A172 (cell line): Measurements from ENCODE around the gene KRTAP10-5. TPM values are rescaled to one million over a fixed set of nuclear protein-coding genes. Genes with fewer than 3 reads are reported as not detected.

Source experiments
- DNase-seq: peaks from one replicate; pipeline ENCODE4 v3.0.0-alpha.2; 2015; ENCODE audit warnings: low spot score
- total RNA-seq: library from RNA; depleted of rRNA; stranded (reverse); fragments of >200 nt; shearing (Covaris generic); gene quantifications from 2 replicates; pipeline ENCODE4 v1.2.3, GENCODE V29; 2014; rRNA removed

Gene KRTAP10-5
- total RNA-seq, 1 experiment from 2014 or later, result not detected

DNA sequence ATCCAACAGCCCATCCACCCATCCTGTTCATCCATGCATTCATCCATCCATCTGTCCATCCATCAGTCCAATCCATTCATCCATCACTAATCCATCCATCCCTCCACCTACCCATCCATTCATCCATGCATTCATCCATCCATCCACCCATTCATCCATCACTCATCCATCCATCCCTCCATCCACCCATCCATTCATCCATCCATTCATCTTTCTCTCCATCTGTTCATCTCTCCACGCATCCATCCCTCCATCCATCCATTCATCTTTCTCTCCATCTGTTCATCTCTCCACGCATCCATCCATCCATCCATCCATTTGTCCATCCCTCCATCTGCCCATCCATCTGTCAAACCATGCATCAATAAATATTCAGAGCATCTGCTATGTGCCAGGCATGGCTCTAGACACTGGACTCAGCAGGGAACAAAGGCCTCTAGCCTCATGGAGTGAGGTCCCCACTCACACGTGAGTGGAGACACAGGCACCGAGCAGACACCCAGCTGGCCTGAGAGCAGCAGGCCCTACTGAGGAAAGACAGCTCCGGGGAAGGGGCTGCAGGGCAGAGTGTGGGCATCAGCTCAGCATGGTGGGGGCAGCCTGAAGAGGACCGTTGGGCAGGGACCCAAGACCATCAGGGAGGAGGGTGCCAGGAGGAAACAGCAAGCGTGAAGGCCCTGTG is 50.0 kb downstream of the KRTAP10-5 start:
- no peak for DNase-seq

GRCh38 chr21:44529503-44530125 is 50.8 kb downstream of the KRTAP10-5 start:
- no peak for DNase-seq

Other genes with a start within 250 kb of the KRTAP10-5 start
- gene CFAP410, start 241.2 kb downstream of the KRTAP10-5 start, total RNA-seq, result 26.3 and 27.8 TPM in 2 replicates
- gene TRPM2, start 227.0 kb downstream of the KRTAP10-5 start, total RNA-seq, result 0.98 and 1.9 TPM in 2 replicates
- gene LRRC3, start 125.1 kb downstream of the KRTAP10-5 start, total RNA-seq, result 0.50 and 1.5 TPM in 2 replicates
- not detected in 2 replicates for gene KRTAP10-1, start 40.4 kb downstream of the KRTAP10-5 start, total RNA-seq
- gene KRTAP10-2, start 29.1 kb downstream of the KRTAP10-5 start, total RNA-seq, result not detected in 2 replicates
- not detected in 2 replicates for gene KRTAP10-3, start 21.8 kb downstream of the KRTAP10-5 start, total RNA-seq
- not detected in 2 replicates for gene KRTAP10-4, start 6.9 kb downstream of the KRTAP10-5 start, total RNA-seq
- not detected in 2 replicates for gene KRTAP10-6, start 11.9 kb upstream of the KRTAP10-5 start, total RNA-seq
- gene KRTAP10-7, start 20.0 kb upstream of the KRTAP10-5 start, total RNA-seq, result not detected in 2 replicates
- not detected in 2 replicates for gene KRTAP10-8, start 31.5 kb upstream of the KRTAP10-5 start, total RNA-seq
- gene KRTAP10-9, start 46.5 kb upstream of the KRTAP10-5 start, total RNA-seq, result not detected in 2 replicates
- gene KRTAP10-10, start 56.8 kb upstream of the KRTAP10-5 start, total RNA-seq, result not detected in 2 replicates
- not detected in 2 replicates for gene KRTAP10-11, start 65.8 kb upstream of the KRTAP10-5 start, total RNA-seq
- not detected in 2 replicates for gene KRTAP12-4, start 74.1 kb upstream of the KRTAP10-5 start, total RNA-seq
- not detected in 2 replicates for gene KRTAP12-3, start 77.3 kb upstream of the KRTAP10-5 start, total RNA-seq
- not detected in 2 replicates for gene KRTAP12-2, start 86.3 kb upstream of the KRTAP10-5 start, total RNA-seq
- gene KRTAP12-1, start 101.6 kb upstream of the KRTAP10-5 start, total RNA-seq, result not detected in 2 replicates
- gene KRTAP10-12, start 116.6 kb upstream of the KRTAP10-5 start, total RNA-seq, result not detected in 2 replicates
- 0.17 TPM in 1 of 2 replicates, not detected in the other for gene TSPEAR, start 131.0 kb upstream of the KRTAP10-5 start, total RNA-seq
- 53.1 and 68.3 TPM in 2 replicates for gene UBE2G2, start 221.2 kb upstream of the KRTAP10-5 start, total RNA-seq
- gene SUMO3, start 237.5 kb upstream of the KRTAP10-5 start, total RNA-seq, result 118 and 140 TPM in 2 replicates